ENCODE measurements around the gene GALNT13.

The GALNT13 gene

GRCh38 chr2:154490530-154490929 lies 618.8 kb downstream of the GALNT13 start:
- TF ChIP-seq, protein P1, sequence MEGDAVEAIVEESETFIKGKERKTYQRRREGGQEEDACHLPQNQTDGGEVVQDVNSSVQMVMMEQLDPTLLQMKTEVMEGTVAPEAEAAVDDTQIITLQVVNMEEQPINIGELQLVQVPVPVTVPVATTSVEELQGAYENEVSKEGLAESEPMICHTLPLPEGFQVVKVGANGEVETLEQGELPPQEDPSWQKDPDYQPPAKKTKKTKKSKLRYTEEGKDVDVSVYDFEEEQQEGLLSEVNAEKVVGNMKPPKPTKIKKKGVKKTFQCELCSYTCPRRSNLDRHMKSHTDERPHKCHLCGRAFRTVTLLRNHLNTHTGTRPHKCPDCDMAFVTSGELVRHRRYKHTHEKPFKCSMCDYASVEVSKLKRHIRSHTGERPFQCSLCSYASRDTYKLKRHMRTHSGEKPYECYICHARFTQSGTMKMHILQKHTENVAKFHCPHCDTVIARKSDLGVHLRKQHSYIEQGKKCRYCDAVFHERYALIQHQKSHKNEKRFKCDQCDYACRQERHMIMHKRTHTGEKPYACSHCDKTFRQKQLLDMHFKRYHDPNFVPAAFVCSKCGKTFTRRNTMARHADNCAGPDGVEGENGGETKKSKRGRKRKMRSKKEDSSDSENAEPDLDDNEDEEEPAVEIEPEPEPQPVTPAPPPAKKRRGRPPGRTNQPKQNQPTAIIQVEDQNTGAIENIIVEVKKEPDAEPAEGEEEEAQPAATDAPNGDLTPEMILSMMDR (IDR thresholded peaks at IDR 0.05; ENCODE audit: low read depth, low read length, missing control alignments): no peak
- no peak overlapping the region for H3K4me3 ChIP-seq (ENCODE audit: low read depth, low read length)
- in situ Hi-C loops (cut with HindIII; ENCODE audit: low sequenced_read_pairs): no loop called here
- DNase-seq (ENCODE audit: low read depth): no peak

DNA sequence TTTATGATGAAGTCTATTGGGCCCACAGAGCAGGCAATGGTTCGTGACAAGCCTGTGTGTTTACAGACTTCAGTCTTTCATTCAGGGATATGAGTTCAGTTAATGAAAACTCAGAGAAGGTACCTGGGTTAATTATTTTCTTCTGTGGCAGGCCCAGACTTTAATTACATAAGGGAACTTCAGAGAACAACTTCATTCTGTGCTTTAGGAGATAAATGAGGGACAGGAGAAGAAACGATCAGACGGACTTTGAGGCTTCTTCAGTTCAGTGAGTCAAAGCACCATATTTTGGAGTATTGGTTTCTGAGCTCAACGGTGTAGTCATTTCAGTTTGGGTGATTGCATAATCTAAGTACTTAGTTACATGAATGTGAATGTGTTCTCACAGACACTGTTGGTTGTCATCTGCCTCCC lies 623.7 kb downstream of the GALNT13 start:
- no peak overlapping the region for H3K4me3 ChIP-seq (ENCODE audit: low read depth, low read length)
- TF ChIP-seq, protein P1 (IDR thresholded peaks at IDR 0.05; ENCODE audit: low read depth, low read length, missing control alignments): no peak
- in situ Hi-C loops (cut with HindIII; ENCODE audit: low sequenced_read_pairs): no loop called here
- DNase-seq (ENCODE audit: low read depth): no peak

- H3K4me3 ChIP-seq (ENCODE audit: low read depth, low read length): no peak overlapping the region
- in situ Hi-C loops (cut with HindIII; ENCODE audit: low sequenced_read_pairs): no loop called here
- TF ChIP-seq, protein P1 (IDR thresholded peaks at IDR 0.05; ENCODE audit: low read depth, low read length, missing control alignments): no peak
Measured at GRCh38 chr2:154497019-154497418, 625.3 kb downstream of the GALNT13 start.

More at GRCh38 chr2:154497019-154497418, 625.3 kb downstream of the GALNT13 start:
- DNase-seq (ENCODE audit: low read depth): no peak

All from astrocyte of the cerebellum (primary cell).